Measurements from ENCODE around the gene P2RY12.

Gene P2RY12

DNA sequence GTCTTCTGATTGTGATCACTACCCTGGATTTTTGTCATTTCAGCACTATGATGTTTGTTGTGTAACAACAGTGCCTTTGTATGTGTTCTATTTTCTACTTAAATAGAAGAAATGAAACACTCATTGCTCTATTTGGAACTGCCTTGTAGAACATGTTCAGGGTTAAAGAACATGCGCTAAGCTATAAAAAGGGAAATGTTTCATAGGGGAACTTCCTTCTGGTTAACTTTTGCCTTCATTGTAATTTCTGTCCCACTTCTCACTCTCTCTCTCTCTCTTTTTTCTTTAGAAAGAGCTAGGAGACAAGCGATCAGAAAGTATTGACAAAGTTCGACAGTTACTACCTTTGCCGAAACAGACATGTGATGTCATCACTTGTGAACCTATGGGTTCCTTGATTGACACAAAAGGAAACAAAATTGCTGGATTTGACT is at the start of gene P2RY12:
P2RY12 (minus strand) TSS at position 13 of the 434 bp plus-strand sequence. CDS start 45,908 bp downstream, outside the sequence.
- Histone ChIP-seq H3K4me2 (peak within 1 kb of the TSS; percentile 62), H3K9me3 (no peaks in the 10 kb centered on the region), H3K27ac (peak within 1 kb of the TSS; percentile 8; the same call in 1 of the 2 replicates), H3K4me1 (peaks cover 40% of the 10 kb centered on the region), H3K9ac (no peak within 1 kb of the TSS), H3K4me3 (no peak within 1 kb of the TSS), H3K27me3 (no peaks in the 10 kb centered on the region), H4K20me1 (no peaks in the 10 kb centered on the region), H3K36me3 (peaks cover 21% of the 10 kb centered on the region; the same call in 1 of the 2 replicates)
- TF ChIP-seq Cebpa-rat (IDR thresholded peaks at IDR 0.05): no peak

GRCh38 chr3:151432616-151433372 is 48.2 kb upstream of the P2RY12 start:
- Histone ChIP-seq H3K4me2 (no peak overlapping the region), H4K20me1 (no peaks in the 10 kb centered on the region), H3K27me3 (no peaks in the 10 kb centered on the region), H3K4me3 (no peak overlapping the region), H3K36me3 (peaks cover 12% of the 10 kb centered on the region), H3K4me1 (peaks cover 5% of the 10 kb centered on the region), H3K9ac (no peak overlapping the region), H3K9me3 (no peaks in the 10 kb centered on the region), H3K27ac (no peak overlapping the region)
- TF ChIP-seq Cebpa-rat (IDR thresholded peaks at IDR 0.05): no peak

DNA sequence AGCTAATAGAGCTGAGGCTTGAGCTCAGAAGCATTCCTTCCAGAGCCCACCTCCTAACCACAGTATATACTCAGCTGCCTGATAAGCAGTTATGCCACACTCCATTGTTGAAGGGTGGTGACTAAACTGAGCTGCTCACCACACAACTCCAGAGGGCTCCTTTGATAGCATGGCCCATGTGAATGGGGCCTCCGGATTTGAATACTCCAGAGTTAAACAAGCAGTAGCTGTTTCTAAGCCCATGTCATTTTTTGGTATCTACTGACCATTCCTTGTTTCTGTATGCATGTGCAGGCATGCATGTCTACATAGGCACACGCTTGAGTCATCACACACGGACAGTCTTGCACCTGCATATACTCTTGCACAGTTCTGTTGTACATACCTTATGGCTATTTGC is 47.4 kb upstream of the P2RY12 start:
- H3K9me3 ChIP-seq: no peaks in the 10 kb centered on the region
- no peak overlapping the region for H3K4me3 ChIP-seq
- peaks cover 12% of the 10 kb centered on the region for H3K36me3 ChIP-seq
- H3K4me2 ChIP-seq: no peak overlapping the region
- H3K27me3 ChIP-seq: no peaks in the 10 kb centered on the region
- H3K27ac ChIP-seq: no peak overlapping the region
- H4K20me1 ChIP-seq: no peaks in the 10 kb centered on the region
- no peak overlapping the region for H3K9ac ChIP-seq
- H3K4me1 ChIP-seq: no peaks in the 10 kb centered on the region
- no peak for TF ChIP-seq Cebpa-rat (IDR thresholded peaks at IDR 0.05)

- Histone ChIP-seq H3K9me3 (no peaks in the 10 kb centered on the region), H3K27ac (no peak overlapping the region), H3K4me1 (peaks cover 5% of the 10 kb centered on the region), H3K36me3 (peaks cover 12% of the 10 kb centered on the region), H3K4me3 (no peak overlapping the region), H3K4me2 (no peak overlapping the region), H3K27me3 (no peaks in the 10 kb centered on the region), H3K9ac (no peak overlapping the region), H4K20me1 (no peaks in the 10 kb centered on the region)
- no peak for TF ChIP-seq Cebpa-rat (IDR thresholded peaks at IDR 0.05)
Observed at GRCh38 chr3:151430821-151431484, 46.4 kb upstream of the P2RY12 start.

DNA sequence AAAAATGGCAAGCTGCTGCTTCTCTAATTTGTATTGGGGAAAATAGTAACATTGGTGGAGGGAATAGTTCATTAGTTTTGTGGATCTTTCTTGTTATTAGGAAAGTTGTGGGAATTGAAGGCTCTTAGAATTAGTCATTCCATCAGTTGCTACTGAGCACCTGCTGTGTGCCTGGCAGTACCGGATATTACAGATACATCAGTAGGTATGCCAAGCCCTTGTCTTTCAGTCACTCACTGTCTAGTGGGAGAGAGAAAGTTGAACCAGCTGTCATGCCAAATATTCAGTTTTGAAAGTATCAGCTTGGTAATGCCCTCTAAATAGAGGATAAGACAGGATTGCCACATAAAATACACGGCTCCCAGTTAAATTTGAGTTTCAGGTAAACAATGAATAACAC is 43.8 kb upstream of the P2RY12 start:
- Histone ChIP-seq H3K27ac (no peak overlapping the region), H4K20me1 (no peaks in the 10 kb centered on the region), H3K36me3 (peaks cover 12% of the 10 kb centered on the region), H3K4me2 (no peak overlapping the region), H3K9ac (no peak overlapping the region), H3K4me3 (no peak overlapping the region), H3K27me3 (no peaks in the 10 kb centered on the region), H3K9me3 (no peaks in the 10 kb centered on the region), H3K4me1 (peaks cover 6% of the 10 kb centered on the region)
- no peak for TF ChIP-seq Cebpa-rat (IDR thresholded peaks at IDR 0.05)

DNA sequence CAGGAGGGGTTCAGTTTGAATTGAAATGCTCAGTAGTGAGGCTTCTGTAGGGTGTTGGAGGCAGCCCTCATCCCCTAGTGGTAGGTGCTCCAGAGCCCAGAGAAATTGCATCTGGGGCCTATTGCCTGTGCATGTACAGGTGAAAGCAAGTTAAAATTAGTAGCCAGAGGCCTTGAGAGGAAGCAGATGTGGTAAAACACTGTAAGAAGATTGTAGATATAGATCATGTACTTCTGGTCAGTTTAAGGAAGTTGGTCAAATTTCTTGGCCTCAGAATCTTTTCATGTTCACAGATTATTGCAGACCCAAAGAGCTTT is 41.7 kb upstream of the P2RY12 start:
- no peaks in the 10 kb centered on the region for H3K27me3 ChIP-seq
- H3K4me1 ChIP-seq: peaks cover 6% of the 10 kb centered on the region
- TF ChIP-seq Cebpa-rat (IDR thresholded peaks at IDR 0.05): no peak
- H3K36me3 ChIP-seq: peaks cover 15% of the 10 kb centered on the region
- no peaks in the 10 kb centered on the region for H3K9me3 ChIP-seq
- no peak overlapping the region for H3K9ac ChIP-seq
- H3K4me3 ChIP-seq: no peak overlapping the region
- no peak overlapping the region; the same call in 1 of the 2 replicates for H3K4me2 ChIP-seq
- H4K20me1 ChIP-seq: no peaks in the 10 kb centered on the region
- no peak overlapping the region for H3K27ac ChIP-seq

- Histone ChIP-seq H3K4me2 (no peak overlapping the region; the same call in 1 of the 2 replicates), H3K4me1 (peaks cover 6% of the 10 kb centered on the region), H3K9ac (no peak overlapping the region), H3K9me3 (no peaks in the 10 kb centered on the region), H3K27me3 (no peaks in the 10 kb centered on the region), H3K27ac (no peak overlapping the region), H4K20me1 (no peaks in the 10 kb centered on the region), H3K4me3 (no peak overlapping the region), H3K36me3 (peaks cover 14% of the 10 kb centered on the region)
- no peak for TF ChIP-seq Cebpa-rat (IDR thresholded peaks at IDR 0.05)
Observed at GRCh38 chr3:151425627-151426340, 41.2 kb upstream of the P2RY12 start.

DNA sequence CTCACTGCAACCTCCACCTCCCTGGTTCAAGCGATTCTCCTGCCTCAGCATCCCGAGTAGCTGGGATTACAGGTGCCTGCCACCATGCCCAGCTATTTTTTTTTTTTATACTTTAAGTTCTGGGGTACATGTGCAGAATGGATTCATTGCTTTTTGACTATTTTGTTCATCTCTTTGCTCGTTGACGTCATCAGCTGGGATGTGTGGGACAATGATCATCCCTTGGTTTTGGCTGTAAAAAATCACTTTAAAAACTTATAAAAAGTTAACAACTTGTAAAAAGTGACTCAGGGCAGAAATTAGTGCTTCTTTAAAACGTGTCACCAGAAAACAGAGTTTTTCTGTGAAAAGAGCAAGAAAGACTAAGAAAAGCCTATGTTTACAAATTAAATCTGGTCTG is 38.5 kb upstream of the P2RY12 start:
- H3K4me2 ChIP-seq: no peak overlapping the region
- H3K9me3 ChIP-seq: no peaks in the 10 kb centered on the region
- no peak overlapping the region for H3K4me3 ChIP-seq
- no peaks in the 10 kb centered on the region for H4K20me1 ChIP-seq
- no peak overlapping the region for H3K27ac ChIP-seq
- no peak overlapping the region for H3K9ac ChIP-seq
- peaks cover 6% of the 10 kb centered on the region for H3K4me1 ChIP-seq
- peaks cover 21% of the 10 kb centered on the region for H3K36me3 ChIP-seq
- H3K27me3 ChIP-seq: no peaks in the 10 kb centered on the region
- TF ChIP-seq Cebpa-rat (IDR thresholded peaks at IDR 0.05): no peak

DNA sequence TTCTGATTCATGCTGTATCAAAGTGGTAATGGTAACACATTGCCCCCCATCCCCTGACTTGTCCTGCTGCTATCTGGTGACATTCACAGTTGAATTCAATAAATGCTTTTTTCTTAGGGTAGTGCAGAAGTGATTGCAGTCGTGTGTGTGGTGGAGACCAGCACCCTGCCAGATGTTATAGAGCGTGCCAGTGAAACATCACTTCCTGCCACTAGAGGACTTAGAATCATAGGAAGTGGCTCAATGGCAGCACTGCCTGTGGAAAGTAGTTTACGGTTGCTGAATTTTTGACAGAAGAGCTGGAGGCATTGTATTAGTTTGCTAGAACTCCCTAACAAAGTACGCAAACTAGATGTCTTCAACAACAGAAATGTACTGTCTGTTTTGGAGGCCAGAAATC is 37.4 kb upstream of the P2RY12 start:
- H3K9me3 ChIP-seq: no peaks in the 10 kb centered on the region
- peaks cover 6% of the 10 kb centered on the region for H3K4me1 ChIP-seq
- H3K4me3 ChIP-seq: no peak overlapping the region
- peaks cover 25% of the 10 kb centered on the region for H3K36me3 ChIP-seq
- H4K20me1 ChIP-seq: no peaks in the 10 kb centered on the region
- no peak overlapping the region for H3K4me2 ChIP-seq
- TF ChIP-seq Cebpa-rat (IDR thresholded peaks at IDR 0.05): no peak
- H3K27me3 ChIP-seq: no peaks in the 10 kb centered on the region
- H3K9ac ChIP-seq: no peak overlapping the region
- no peak overlapping the region for H3K27ac ChIP-seq

GRCh38 chr3:151419806-151420205 is 35.3 kb upstream of the P2RY12 start:
- TF ChIP-seq Cebpa-rat (IDR thresholded peaks at IDR 0.05): no peak
- no peak overlapping the region for H3K4me2 ChIP-seq
- no peak overlapping the region for H3K27ac ChIP-seq
- H3K9ac ChIP-seq: no peak overlapping the region
- no peak overlapping the region for H3K4me3 ChIP-seq
- peaks cover 25% of the 10 kb centered on the region for H3K36me3 ChIP-seq
- no peaks in the 10 kb centered on the region for H3K4me1 ChIP-seq
- no peaks in the 10 kb centered on the region for H3K27me3 ChIP-seq
- no peaks in the 10 kb centered on the region for H3K9me3 ChIP-seq
- H4K20me1 ChIP-seq: no peaks in the 10 kb centered on the region
